GM21576 (cell line): ENCODE data around the gene CYP26B1.

Experiments used
- ATAC-seq: cut with Tn5 transposase; IDR thresholded peaks from one replicate; pipeline ENCODE4 v1.9.1; 2021; ENCODE audit warnings: mild to moderate bottlenecking, moderate library complexity; ENCODE audit not compliant: unreplicated experiment

The CYP26B1 gene

GRCh38 chr2:72130659-72131360 is 16.9 kb downstream of the CYP26B1 start:
- no peak for ATAC-seq

GRCh38 chr2:72129681-72130340 is 17.9 kb downstream of the CYP26B1 start:
- ATAC-seq: no peak

DNA sequence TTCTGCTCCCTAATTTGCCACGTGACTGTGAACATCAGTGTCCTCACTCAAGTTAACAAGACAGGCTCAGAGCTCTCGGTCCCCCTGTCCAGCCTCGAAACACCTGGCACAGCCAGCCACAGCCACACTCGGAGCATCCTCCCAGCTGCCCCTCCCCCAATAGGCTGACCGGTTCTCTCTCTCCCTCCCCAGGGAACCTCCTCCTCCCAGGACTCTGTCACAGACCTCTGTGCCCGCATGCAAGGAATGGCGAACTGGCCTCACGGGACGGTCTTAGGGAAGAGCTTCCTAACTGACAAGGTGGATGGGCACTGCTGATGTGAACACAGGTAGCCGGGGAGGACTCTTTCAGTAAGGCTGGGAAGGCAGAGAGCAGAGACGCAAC is 18.8 kb downstream of the CYP26B1 start:
- no peak for ATAC-seq

DNA sequence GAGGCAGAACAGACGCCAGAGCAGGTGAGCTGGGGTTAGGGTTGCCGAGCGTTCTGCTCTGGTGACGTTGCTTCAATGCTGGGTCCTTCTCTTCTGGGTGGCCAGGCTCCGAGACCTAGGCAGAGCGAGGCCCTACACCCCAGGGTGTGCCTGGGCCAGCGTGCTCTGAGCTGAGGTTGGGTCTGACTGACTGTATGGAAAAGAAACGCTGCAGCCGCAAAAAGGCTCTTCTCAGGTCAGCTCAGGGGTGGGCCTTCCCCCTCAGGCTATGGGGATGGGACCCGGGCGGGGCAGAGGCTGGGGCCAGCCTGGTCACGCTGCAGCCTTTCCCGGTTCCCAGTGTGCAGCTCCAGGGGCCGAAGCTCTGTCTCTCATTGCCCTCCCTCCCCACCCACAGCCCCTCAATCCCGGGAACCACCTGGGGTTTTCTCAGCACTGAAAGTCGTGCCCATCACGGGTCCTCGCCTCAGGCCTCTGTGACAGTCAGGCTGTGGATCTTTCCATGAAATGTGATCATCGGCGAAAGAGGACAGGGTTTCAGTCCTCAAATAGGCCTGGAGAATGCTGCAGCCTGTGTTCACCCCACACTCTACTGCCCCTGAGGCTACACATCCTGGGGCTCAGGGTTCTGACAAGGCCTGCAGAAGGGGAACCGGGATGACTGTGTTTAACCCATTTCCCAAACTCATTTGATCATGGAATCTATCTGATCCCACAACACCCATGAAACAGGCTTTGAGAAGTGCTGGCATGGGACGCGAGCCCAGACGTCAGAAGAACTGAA is 19.4 kb downstream of the CYP26B1 start:
- ATAC-seq: no peak

- no peak for ATAC-seq
These were observed 20.1 kb downstream of the CYP26B1 start for GRCh38 chr2:72127401-72128058.

- ATAC-seq: no peak
These were observed 21.2 kb downstream of the CYP26B1 start for GRCh38 chr2:72126186-72127100.

- ATAC-seq: no peak
These were observed 23.3 kb downstream of the CYP26B1 start for GRCh38 chr2:72124376-72124775.

GRCh38 chr2:72121153-72121552 is 26.5 kb downstream of the CYP26B1 start:
- no peak for ATAC-seq

DNA sequence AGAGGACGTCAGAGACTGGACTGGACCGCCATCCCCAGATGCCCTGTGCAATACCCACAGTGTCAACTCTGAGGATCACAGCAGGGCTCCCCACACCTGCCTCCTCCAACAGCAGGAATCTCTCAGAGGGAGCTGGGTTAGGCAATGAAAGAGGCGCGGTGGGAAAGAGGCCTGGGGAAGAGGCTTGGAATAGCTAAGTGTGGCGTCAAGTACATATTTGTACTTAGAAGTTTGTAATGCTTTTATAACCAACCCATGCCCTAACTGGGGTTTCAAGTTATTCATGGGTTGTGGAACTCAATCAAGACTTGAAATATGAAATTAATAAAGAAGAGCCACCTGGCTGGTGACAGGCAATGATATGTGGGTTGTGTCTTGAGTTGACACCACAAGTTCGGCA is 28.7 kb downstream of the CYP26B1 start:
- no peak for ATAC-seq

- no peak for ATAC-seq
These were observed 29.3 kb downstream of the CYP26B1 start for GRCh38 chr2:72118386-72118785.

GRCh38 chr2:72117718-72118117 is 29.9 kb downstream of the CYP26B1 start:
- no peak for ATAC-seq

- no peak for ATAC-seq
These were observed 30.6 kb downstream of the CYP26B1 start for GRCh38 chr2:72117029-72117428.

DNA sequence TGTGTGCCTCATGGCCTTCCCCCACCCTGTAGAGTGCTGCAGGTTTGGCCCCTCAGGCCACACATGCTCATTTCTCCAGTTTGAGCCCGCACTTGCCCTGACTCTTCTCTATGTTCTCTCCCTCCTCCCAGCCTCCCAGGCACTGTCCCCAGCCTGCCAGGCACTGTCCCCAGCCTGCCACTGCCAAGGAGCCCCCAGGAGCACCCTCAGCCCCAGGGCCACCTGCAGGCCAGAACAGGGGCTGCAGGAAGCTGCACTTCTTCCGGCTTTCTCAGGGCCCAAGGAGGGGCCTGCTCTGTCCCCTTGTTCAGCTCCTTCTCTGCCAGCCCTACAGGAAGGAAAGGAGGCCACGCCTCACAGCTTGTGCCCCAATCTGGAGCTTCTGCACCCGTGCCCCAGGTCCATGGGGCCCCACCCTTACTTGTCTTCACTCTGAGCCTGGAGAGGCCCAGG is 31.6 kb downstream of the CYP26B1 start:
- ATAC-seq: no peak

DNA sequence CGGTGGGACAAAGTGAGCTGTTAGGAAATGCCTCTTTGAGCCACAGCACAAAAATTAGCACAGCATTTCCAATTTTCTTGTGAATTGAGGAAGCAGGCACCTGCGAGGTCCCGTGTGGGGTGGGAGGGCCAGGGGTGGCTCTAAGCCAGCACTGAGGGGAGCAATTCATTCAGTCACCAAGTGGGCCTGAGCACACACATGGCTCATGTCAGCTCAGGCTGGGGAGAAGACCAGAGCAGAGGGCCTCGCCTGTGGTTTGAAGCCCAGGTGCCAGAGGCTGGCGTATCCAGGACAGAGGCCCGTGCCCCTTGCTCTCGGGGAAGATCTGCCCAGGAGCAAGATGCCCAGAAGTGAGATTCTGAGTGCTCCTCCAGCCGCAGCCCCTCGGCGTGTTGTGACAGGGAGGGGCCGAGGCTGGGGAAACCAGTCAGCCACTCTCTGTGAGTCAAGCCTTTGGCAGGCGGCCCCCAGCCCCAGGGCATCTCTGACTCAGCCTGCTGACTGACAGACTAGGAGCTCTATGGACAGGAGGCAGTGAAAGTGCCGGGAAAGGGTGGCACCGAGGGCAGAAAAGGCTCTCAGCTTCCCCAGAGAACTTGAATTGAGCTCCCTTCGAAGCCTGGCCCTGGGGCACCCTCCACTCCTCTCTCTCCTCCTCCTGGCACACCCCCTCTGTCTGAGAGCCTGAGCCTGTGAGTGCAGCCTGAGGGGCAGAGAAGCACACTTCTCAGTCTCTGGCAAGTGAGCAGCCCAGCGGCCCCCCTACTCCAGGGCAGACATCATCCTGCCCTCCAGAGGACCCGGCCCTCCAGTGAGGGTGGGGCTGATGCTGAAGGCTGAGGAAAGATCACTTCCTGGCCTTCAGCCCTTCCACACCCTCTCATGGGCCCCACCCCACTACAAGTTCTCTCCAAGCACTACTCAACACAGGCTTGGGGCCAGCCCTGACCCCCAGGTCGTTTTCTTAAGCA is 32.3 kb downstream of the CYP26B1 start:
- ATAC-seq: no peak

GRCh38 chr2:72114693-72115051 is 33.0 kb downstream of the CYP26B1 start:
- ATAC-seq: no peak

DNA sequence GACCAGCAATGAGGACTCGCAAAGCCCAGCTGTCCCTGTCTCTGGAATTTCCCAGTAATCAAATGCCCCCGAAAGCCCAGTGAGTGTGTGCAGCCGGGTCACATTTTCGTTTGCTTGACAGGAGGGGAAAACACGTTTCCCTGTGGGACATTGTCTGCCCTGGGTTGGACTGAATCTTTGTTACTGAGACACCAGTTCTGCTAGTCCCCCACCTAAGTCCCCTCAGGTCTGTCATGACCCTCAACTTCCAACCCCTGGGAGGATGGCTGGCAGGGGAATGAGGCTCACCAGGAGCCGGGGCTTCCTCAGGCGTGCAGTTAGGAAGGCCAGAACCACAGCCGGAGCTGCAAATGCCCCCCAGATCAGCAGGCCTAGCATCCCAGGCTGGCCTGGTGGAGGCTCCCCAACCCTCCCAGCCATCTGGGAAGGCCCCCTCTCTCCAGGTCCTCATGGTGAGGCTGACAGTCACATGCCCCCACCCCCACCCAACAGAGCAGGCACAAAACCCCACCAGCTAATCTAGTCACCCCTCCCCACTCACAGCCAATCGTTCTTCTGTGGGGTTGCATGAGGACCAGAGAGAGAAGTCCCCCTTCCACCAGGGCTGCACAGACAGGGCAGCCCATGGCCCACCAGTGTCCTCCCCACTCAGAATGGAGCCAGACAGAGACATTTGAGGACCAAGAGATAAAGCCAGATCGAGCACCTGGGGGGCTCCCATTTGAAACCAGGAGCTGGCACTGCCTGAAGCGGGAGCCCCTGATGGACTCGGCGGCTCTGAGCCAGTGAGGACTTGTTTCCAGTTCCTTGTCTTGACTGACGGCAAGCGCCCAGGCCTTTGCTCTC is 33.6 kb downstream of the CYP26B1 start:
- ATAC-seq: no peak

DNA sequence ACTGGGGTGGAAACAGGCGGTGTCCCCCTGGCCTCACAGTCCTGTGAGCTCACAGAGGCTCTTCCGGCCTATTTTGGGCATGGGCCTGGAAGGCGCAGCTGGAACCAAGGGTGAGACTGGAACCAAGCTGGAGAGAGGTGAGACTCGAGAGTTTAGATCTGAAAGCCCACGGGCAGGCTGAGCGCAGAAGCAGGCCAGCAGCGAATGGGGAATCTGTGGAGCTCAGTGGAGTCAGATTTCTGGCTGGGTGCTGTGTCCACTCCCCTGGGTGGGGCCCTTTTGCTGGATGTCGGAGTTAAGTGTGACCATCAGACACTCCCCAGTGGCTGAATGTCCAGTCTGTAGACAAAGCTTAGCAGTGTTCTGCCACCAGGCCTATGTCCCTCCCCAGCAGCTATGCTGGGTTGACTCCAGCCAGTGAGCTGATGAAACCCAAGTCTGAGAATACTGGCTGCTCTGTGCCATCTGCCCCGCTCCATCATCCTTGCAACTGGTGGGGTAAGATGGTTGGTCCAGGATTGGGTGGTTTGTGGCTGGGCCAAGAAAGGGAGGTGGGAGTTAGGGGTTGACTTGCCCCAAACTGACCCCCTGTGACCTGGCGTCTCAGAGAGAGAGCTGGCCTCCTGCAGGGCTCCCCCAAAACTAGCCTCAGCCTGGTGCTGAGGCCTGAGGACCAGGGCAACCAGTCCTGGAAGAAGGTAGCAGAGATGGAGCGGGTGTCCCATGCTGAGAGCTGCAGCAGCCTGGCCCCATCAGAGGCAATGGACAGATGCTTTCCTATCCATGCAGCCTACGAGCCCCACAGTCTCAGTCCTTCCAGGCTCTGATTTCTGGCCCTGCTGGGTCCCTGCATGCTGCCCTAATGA is 34.4 kb downstream of the CYP26B1 start:
- ATAC-seq: no peak
